T follicular helper cell (primary cell): Measurements from ENCODE around the gene MTHFSD.

ENCODE experiments used
- DNase-seq: peaks from one replicate; pipeline ENCODE4 v3.0.0-alpha.2; 2020; ENCODE audit warnings: low read depth

MTHFSD gene

DNA sequence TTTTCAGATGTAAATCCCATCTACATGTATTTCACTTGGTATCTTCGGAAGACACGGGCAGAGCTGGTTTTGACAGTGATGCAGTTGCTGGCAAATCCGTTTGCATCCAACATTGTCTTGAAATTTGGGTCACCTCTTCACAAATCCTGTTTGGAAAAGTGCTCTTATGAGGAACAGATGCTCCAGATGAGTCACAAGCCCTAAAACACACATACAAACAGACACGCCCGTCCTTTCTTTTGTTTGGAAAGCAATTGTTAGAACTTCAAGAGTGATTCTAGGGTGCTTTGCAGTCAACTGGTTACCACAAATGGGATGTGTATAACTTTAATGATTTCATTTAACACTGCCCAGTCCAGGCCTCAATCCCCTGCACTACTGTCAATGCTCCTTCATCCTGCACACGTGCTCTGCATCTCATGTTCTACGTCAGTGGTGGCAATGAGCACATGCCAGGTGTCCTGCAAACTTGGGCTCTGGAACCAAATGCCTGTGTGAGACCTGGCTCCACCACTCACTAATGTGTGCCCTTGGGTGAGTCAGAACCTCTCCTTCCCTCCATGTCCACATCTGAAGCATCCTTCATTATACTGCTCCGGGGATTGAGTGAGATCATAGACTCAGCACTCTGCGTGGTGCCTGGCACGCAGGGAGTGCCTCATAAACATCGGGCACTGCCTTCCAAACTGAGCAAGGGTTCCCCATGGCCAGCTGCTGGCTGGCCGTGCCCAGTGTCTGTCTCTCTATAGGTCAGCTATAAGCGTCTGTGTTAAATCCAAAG lies 64.0 kb downstream of the MTHFSD start:
- no peak for DNase-seq

DNA sequence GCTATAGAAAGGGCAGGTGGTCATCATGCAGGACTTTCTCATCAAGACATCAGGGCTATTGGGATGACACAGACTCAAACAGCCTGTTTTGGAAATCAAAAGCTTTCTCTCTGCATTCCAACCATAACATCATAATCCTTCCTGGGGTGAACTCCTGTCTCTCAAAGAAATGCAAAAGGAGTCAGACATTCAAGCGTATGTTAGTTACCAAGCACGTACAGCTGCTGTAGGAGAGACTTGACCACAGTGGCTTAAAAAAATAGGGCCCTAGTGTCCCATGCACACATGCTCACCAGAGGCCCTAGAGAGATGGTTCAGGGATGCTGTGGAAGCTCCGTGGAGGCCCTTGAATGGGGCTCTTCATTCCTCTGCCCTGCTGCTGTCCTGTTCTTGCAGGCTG lies 69.3 kb downstream of the MTHFSD start:
- no peak for DNase-seq

DNA sequence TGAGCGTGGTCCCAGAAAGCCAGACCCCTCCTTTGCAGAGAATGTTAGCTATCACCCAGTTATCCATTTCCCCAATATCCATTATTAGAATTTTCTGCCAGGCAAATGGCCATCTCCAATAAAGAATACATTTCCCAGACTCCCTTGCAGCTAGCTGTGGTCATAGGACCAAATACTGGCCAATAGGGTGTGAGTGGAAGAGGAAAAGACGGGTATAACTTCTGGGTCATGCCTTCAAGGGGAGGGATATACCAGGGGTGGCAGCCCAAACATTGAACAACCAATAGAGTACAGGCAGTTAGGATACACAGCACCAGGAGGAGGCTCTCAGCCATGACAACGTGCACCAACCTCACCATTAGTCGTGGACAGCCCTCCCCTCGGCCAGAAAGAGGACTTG lies 70.8 kb downstream of the MTHFSD start:
- DNase-seq: no peak

DNA sequence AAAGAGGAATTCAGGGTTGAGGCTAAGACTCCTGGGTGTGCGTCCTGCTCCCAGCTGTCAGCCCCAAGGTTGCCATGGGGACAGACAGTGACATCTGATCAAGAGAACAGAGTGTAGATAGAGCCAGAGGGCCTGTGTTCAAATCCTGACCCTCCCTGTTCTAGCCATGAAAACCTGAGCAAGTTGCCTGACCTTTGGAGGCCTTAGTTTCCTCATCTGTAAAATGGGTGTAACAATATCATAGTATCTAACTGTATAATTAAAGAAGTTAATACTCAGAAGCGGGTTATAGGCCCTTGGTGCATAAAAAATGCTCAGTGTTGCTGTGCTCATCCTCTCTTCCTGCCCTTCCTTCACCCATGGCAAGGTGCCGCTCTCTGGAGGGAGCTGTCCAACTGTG lies 73.4 kb downstream of the MTHFSD start:
- DNase-seq: no peak

DNA sequence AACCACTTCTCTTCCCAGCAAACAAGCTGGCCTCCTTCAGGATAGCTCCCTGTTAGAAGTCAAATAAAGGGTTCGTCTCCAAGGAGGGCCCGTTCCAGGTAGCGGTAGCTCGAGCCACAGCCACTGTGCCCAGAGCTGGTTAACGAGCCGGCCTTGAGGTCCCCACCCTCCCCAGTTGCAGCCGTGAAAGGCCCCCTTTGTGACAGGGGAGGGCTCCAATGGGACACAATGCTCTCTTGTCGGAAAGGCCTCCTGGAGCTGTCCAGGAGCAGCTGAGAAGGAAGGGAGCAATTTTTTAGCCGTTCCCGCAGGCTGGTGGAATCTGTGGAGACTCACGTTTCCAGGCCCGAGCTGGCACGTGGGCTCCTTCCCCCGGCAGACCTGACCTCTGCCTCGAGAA lies 74.6 kb downstream of the MTHFSD start:
- DNase-seq: no peak
